ENCODE measurements around the gene ANO10. TPM values are rescaled to one million over a fixed set of nuclear protein-coding genes. Genes with fewer than 3 reads are reported as not detected.
A peak's percentile ranks its signal among the peaks of the same experiment; 100 is the strongest.

The ANO10 gene
- total RNA-seq, 3 donors from 2014 or later: 27.4 to 31.8 (median 28.5) TPM

GRCh38 chr3:43632269-43632733, 10.5 kb upstream of the ANO10 start:
- Histone ChIP-seq H3K4me1 (no peaks in the 10 kb centered on the region), H3K4me3 (no peak overlapping the region), H3K36me3 (no peaks in the 10 kb centered on the region), H3K27me3 (no peaks in the 10 kb centered on the region), H3K27ac (no peak overlapping the region), H3K9me3 (no peaks in the 10 kb centered on the region)
- no peak for DNase-seq (ENCODE audit: low spot score in 2 of 2)
- intact Hi-C loops (cut with DNase I; ENCODE audit: low total_unique reads): no loop called here
- TF ChIP-seq POLR2A (IDR thresholded peaks at IDR 0.05): no peak
- no peak for TF ChIP-seq POLR2AphosphoS5 (IDR thresholded peaks at IDR 0.05)
- TF ChIP-seq CTCF (IDR thresholded peaks at IDR 0.05): no peak

- intact Hi-C loops (cut with DNase I; ENCODE audit: low total_unique reads): no loop called here
- no peaks in the 10 kb centered on the region for H3K9me3 ChIP-seq
- no peak overlapping the region for H3K27ac ChIP-seq
- no peak overlapping the region for H3K4me3 ChIP-seq
- no peak for DNase-seq (ENCODE audit: low spot score in 2 of 2)
- H3K27me3 ChIP-seq: no peaks in the 10 kb centered on the region
- TF ChIP-seq CTCF (IDR thresholded peaks at IDR 0.05) (no peak), POLR2A (IDR thresholded peaks at IDR 0.05) (no peak), POLR2AphosphoS5 (IDR thresholded peaks at IDR 0.05) (no peak)
- H3K36me3 ChIP-seq: no peaks in the 10 kb centered on the region
- H3K4me1 ChIP-seq: no peaks in the 10 kb centered on the region
Observed at GRCh38 chr3:43629741-43630140, 7.9 kb upstream of the ANO10 start.

- Histone ChIP-seq H3K27ac (no peak overlapping the region), H3K9me3 (no peaks in the 10 kb centered on the region), H3K27me3 (no peaks in the 10 kb centered on the region), H3K4me3 (no peak overlapping the region), H3K36me3 (no peaks in the 10 kb centered on the region), H3K4me1 (no peaks in the 10 kb centered on the region)
- intact Hi-C loops (cut with DNase I; ENCODE audit: low total_unique reads): no loop called here
- TF ChIP-seq POLR2A (IDR thresholded peaks at IDR 0.05) (no peak), POLR2AphosphoS5 (IDR thresholded peaks at IDR 0.05) (no peak), CTCF (IDR thresholded peaks at IDR 0.05) (no peak)
- DNase-seq (ENCODE audit: low spot score in 2 of 2): no peak
Observed at GRCh38 chr3:43629257-43629656, 7.4 kb upstream of the ANO10 start.

GRCh38 chr3:43627360-43627759, 5.5 kb upstream of the ANO10 start:
- no peak overlapping the region for H3K4me3 ChIP-seq
- no peaks in the 10 kb centered on the region for H3K9me3 ChIP-seq
- intact Hi-C loops (cut with DNase I; ENCODE audit: low total_unique reads): no loop called here
- H3K27me3 ChIP-seq: no peaks in the 10 kb centered on the region
- no peak overlapping the region for H3K27ac ChIP-seq
- no peaks in the 10 kb centered on the region for H3K4me1 ChIP-seq
- DNase-seq (ENCODE audit: low spot score in 2 of 2): no peak
- H3K36me3 ChIP-seq: no peaks in the 10 kb centered on the region
- TF ChIP-seq POLR2A (IDR thresholded peaks at IDR 0.05) (no peak), POLR2AphosphoS5 (IDR thresholded peaks at IDR 0.05) (no peak), CTCF (IDR thresholded peaks at IDR 0.05) (no peak)

GRCh38 chr3:43624619-43625305, 3.0 kb upstream of the ANO10 start:
- no peak for TF ChIP-seq POLR2AphosphoS5 (IDR thresholded peaks at IDR 0.05)
- TF ChIP-seq POLR2A (IDR thresholded peaks at IDR 0.05): no peak
- no peak for TF ChIP-seq CTCF (IDR thresholded peaks at IDR 0.05)
- H3K4me1 ChIP-seq: no peaks in the 10 kb centered on the region
- H3K27ac ChIP-seq: peak overlapping the region; percentile 12 to 59
- no peaks in the 10 kb centered on the region for H3K27me3 ChIP-seq
- no peak for DNase-seq (ENCODE audit: low spot score in 2 of 2)
- H3K36me3 ChIP-seq: no peaks in the 10 kb centered on the region
- H3K4me3 ChIP-seq: no peak overlapping the region
- no peaks in the 10 kb centered on the region for H3K9me3 ChIP-seq
- intact Hi-C loops (cut with DNase I; ENCODE audit: low total_unique reads): no loop called here
